HG02759 (cell line): Measurements from ENCODE around the gene PTPRB.

Source experiments
- ATAC-seq: cut with Tn5 transposase; IDR thresholded peaks from one replicate; pipeline ENCODE4 v1.9.1; 2021; ENCODE audit warnings: mild to moderate bottlenecking, moderate library complexity; ENCODE audit not compliant: unreplicated experiment

The PTPRB gene

GRCh38 chr12:70467918-70468733, 169.1 kb downstream of the PTPRB start:
- no peak for ATAC-seq

GRCh38 chr12:70467476-70467875, 169.8 kb downstream of the PTPRB start:
- ATAC-seq = no peak

GRCh38 chr12:70466753-70467152, 170.5 kb downstream of the PTPRB start:
- no peak for ATAC-seq
